Testis (tissue), 2 donors: ENCODE data around the gene METRNL.

ENCODE experiments used
- CTCF ChIP-seq, 3 experiments: fragments of 450-650 bp in 2 of 3; fragments of 200-600 bp in 1 of 3; sonication (generic) in 1 of 3; IDR thresholded peaks; one replicate each; pipeline ENCODE4 v1.5.1; 2016 to 2019; ENCODE audit warnings: antibody characterized with exemption in 3 of 3, mild to moderate bottlenecking in 2 of 3, moderate library complexity in 1 of 3
- POLR2A ChIP-seq: fragments of 450-650 bp; IDR thresholded peaks from one replicate; pipeline ENCODE4 v1.6.1; 2017; ENCODE audit warnings: antibody characterized with exemption, mild to moderate bottlenecking, moderate library complexity

DNA sequence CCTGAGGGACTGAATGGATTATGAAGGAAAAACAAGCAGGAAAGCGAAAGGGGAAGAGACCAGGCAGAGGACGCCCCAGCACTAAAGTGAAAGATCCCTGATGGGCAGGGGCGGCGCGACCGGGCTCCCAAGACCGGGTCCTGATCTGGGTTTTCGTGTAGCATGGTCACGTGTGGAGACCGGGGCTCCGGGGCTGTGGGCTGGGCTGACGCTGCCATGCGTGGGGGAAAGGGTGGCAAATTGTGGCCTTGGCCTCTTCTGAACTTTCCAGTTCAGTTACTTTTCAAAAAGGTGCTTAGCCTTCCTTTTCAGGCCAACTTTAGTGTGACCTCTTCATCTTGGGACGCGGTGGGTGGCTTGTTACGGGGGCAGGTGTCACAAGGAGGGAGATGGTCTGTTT, 57.5 kb downstream of the METRNL start:
- TF ChIP-seq CTCF (IDR thresholded peaks at IDR 0.05): no peak
- TF ChIP-seq POLR2A: no peak
